Activated CD4-positive, alpha-beta T cell treated with anti-CD3 and anti-CD28 coated beads for 48 hours (primary cell): ENCODE results near the gene CCPG1.
"Not testable (repeated sequence)": the region's sequence is repeated elsewhere in the genome, so short reads cannot be mapped to it uniquely, and the experiment has no call there.

Experiments used
- DNase-seq: peaks from one replicate; pipeline ENCODE4 v3.0.0-alpha.2; 2020

The CCPG1 gene

GRCh38 chr15:55408012-55408928 is at the start of gene CCPG1, which contains the start of gene PIERCE2:
CCPG1 (minus strand) TSS chr15:55408359; CDS start chr15:55389424, 18,935 bp downstream.
PIERCE2 (plus strand) TSS chr15:55408495; CDS start chr15:55408769, 274 bp downstream.
- peak; percentile 91 for DNase-seq

GRCh38 chr15:55457401-55458022 is 49.4 kb upstream of the CCPG1 start:
- DNase-seq, result no peak

GRCh38 chr15:55447030-55447394 is 38.9 kb upstream of the CCPG1 start:
- not testable (repeated sequence) for DNase-seq

- not testable (repeated sequence) for DNase-seq
These were observed 38.3 kb upstream of the CCPG1 start for GRCh38 chr15:55446379-55447029.

- DNase-seq, result not testable (repeated sequence)
These were observed 37.8 kb upstream of the CCPG1 start for GRCh38 chr15:55445936-55446335.

GRCh38 chr15:55443141-55443540 is 35.0 kb upstream of the CCPG1 start:
- DNase-seq, result not testable (repeated sequence)

GRCh38 chr15:55434989-55435825 is 27.0 kb upstream of the CCPG1 start:
- DNase-seq, result no peak

GRCh38 chr15:55422089-55422488 is 13.9 kb upstream of the CCPG1 start:
- DNase-seq, result no peak

- DNase-seq, result no peak
These were observed 12.2 kb upstream of the CCPG1 start for GRCh38 chr15:55420171-55420866.

- DNase-seq, result not testable (repeated sequence)
These were observed 9.5 kb upstream of the CCPG1 start for GRCh38 chr15:55417678-55418077.

GRCh38 chr15:55408976-55409375 is 817 bp upstream of the CCPG1 start:
- DNase-seq, result not testable (repeated sequence)

- no peak for DNase-seq
These were observed 604 bp downstream of the CCPG1 start for GRCh38 chr15:55407498-55408011.

GRCh38 chr15:55403531-55403930 is 4.6 kb downstream of the CCPG1 start:
- no peak for DNase-seq

GRCh38 chr15:55402707-55403106 is 5.5 kb downstream of the CCPG1 start:
- no peak for DNase-seq

- no peak for DNase-seq
These were observed 6.3 kb downstream of the CCPG1 start for GRCh38 chr15:55401786-55402246.

GRCh38 chr15:55400050-55400449 is 8.1 kb downstream of the CCPG1 start:
- DNase-seq, result not testable (repeated sequence)

GRCh38 chr15:55398243-55398642 is 9.9 kb downstream of the CCPG1 start:
- DNase-seq, result no peak

- no peak for DNase-seq
These were observed 13.5 kb downstream of the CCPG1 start for GRCh38 chr15:55394694-55395093.

GRCh38 chr15:55389264-55389607 is 18.9 kb downstream of the CCPG1 start:
- DNase-seq, result no peak

GRCh38 chr15:55387027-55387426 is 21.1 kb downstream of the CCPG1 start:
- no peak for DNase-seq

- DNase-seq, result no peak
These were observed 24.5 kb downstream of the CCPG1 start for GRCh38 chr15:55383687-55384086.

- DNase-seq, result no peak
These were observed 26.6 kb downstream of the CCPG1 start for GRCh38 chr15:55381595-55381994.
